ENCODE data around the gene PAX2.

The PAX2 gene

GRCh38 chr10:100790761-100791208 is 45.4 kb downstream of the PAX2 start:
- H3K4me3 ChIP-seq (ENCODE audit: low read length), result no peak overlapping the region

GRCh38 chr10:100791369-100792058 is 46.1 kb downstream of the PAX2 start:
- Histone ChIP-seq H3K36me3 (ENCODE audit: control insufficient read depth, low read depth, low read length) (no peaks in the 10 kb centered on the region), H3K9ac (ENCODE audit: low read length) (no peak overlapping the region), H3K9me3 (ENCODE audit: control insufficient read depth, low read depth, low read length) (no peaks in the 10 kb centered on the region), H3K4me1 (ENCODE audit: control insufficient read depth, low read depth, low read length) (peaks cover 33% of the 10 kb centered on the region), H3K4me3 (ENCODE audit: low read length) (no peak overlapping the region), H3K27ac (ENCODE audit: low read length) (no peak overlapping the region), H3K27me3 (ENCODE audit: control insufficient read depth, insufficient read depth, low read length) (peaks cover 28% of the 10 kb centered on the region)

More at GRCh38 chr10:100790761-100791208, 45.4 kb downstream of the PAX2 start:
- H3K27me3 ChIP-seq (ENCODE audit: control insufficient read depth, insufficient read depth, low read length), result peaks cover 28% of the 10 kb centered on the region
- H3K9ac ChIP-seq (ENCODE audit: low read length), result no peak overlapping the region
- peaks cover 33% of the 10 kb centered on the region for H3K4me1 ChIP-seq (ENCODE audit: control insufficient read depth, low read depth, low read length)
- no peaks in the 10 kb centered on the region for H3K9me3 ChIP-seq (ENCODE audit: control insufficient read depth, low read depth, low read length)
- no peak overlapping the region for H3K27ac ChIP-seq (ENCODE audit: low read length)
- H3K36me3 ChIP-seq (ENCODE audit: control insufficient read depth, low read depth, low read length), result no peaks in the 10 kb centered on the region

GRCh38 chr10:100792574-100792973 is 47.2 kb downstream of the PAX2 start:
- no peaks in the 10 kb centered on the region for H3K9me3 ChIP-seq (ENCODE audit: control insufficient read depth, low read depth, low read length)
- peaks cover 22% of the 10 kb centered on the region for H3K27me3 ChIP-seq (ENCODE audit: control insufficient read depth, insufficient read depth, low read length)
- no peaks in the 10 kb centered on the region for H3K36me3 ChIP-seq (ENCODE audit: control insufficient read depth, low read depth, low read length)
- no peak overlapping the region for H3K27ac ChIP-seq (ENCODE audit: low read length)
- H3K9ac ChIP-seq (ENCODE audit: low read length), result no peak overlapping the region
- no peak overlapping the region for H3K4me3 ChIP-seq (ENCODE audit: low read length)
- peaks cover 28% of the 10 kb centered on the region for H3K4me1 ChIP-seq (ENCODE audit: control insufficient read depth, low read depth, low read length)

- H3K27ac ChIP-seq (ENCODE audit: low read length), result no peak overlapping the region
- H3K4me1 ChIP-seq (ENCODE audit: control insufficient read depth, low read depth, low read length), result peaks cover 24% of the 10 kb centered on the region
- H3K9ac ChIP-seq (ENCODE audit: low read length), result no peak overlapping the region
- no peak overlapping the region for H3K4me3 ChIP-seq (ENCODE audit: low read length)
- no peaks in the 10 kb centered on the region for H3K36me3 ChIP-seq (ENCODE audit: control insufficient read depth, low read depth, low read length)
- peaks cover 22% of the 10 kb centered on the region for H3K27me3 ChIP-seq (ENCODE audit: control insufficient read depth, insufficient read depth, low read length)
- H3K9me3 ChIP-seq (ENCODE audit: control insufficient read depth, low read depth, low read length), result no peaks in the 10 kb centered on the region
Measured at GRCh38 chr10:100793055-100793454, 47.7 kb downstream of the PAX2 start.

GRCh38 chr10:100799881-100800280 is 54.5 kb downstream of the PAX2 start:
- Histone ChIP-seq H3K9me3 (ENCODE audit: control insufficient read depth, low read depth, low read length) (no peaks in the 10 kb centered on the region), H3K4me1 (ENCODE audit: control insufficient read depth, low read depth, low read length) (peaks cover 9% of the 10 kb centered on the region), H3K9ac (ENCODE audit: low read length) (no peak overlapping the region), H3K36me3 (ENCODE audit: control insufficient read depth, low read depth, low read length) (no peaks in the 10 kb centered on the region), H3K27me3 (ENCODE audit: control insufficient read depth, insufficient read depth, low read length) (peaks cover 33% of the 10 kb centered on the region), H3K4me3 (ENCODE audit: low read length) (no peak overlapping the region), H3K27ac (ENCODE audit: low read length) (no peak overlapping the region)

- Histone ChIP-seq H3K9me3 (ENCODE audit: control insufficient read depth, low read depth, low read length) (no peaks in the 10 kb centered on the region), H3K9ac (ENCODE audit: low read length) (no peak overlapping the region), H3K4me3 (ENCODE audit: low read length) (no peak overlapping the region), H3K27me3 (ENCODE audit: control insufficient read depth, insufficient read depth, low read length) (peaks cover 36% of the 10 kb centered on the region), H3K4me1 (ENCODE audit: control insufficient read depth, low read depth, low read length) (peaks cover 9% of the 10 kb centered on the region), H3K36me3 (ENCODE audit: control insufficient read depth, low read depth, low read length) (no peaks in the 10 kb centered on the region), H3K27ac (ENCODE audit: low read length) (no peak overlapping the region)
Measured at GRCh38 chr10:100800931-100801330, 55.5 kb downstream of the PAX2 start.

- H3K36me3 ChIP-seq (ENCODE audit: control insufficient read depth, low read depth, low read length), result no peaks in the 10 kb centered on the region
- no peak overlapping the region for H3K4me3 ChIP-seq (ENCODE audit: low read length)
- H3K4me1 ChIP-seq (ENCODE audit: control insufficient read depth, low read depth, low read length), result peaks cover 9% of the 10 kb centered on the region
- H3K9ac ChIP-seq (ENCODE audit: low read length), result no peak overlapping the region
- H3K27me3 ChIP-seq (ENCODE audit: control insufficient read depth, insufficient read depth, low read length), result peaks cover 36% of the 10 kb centered on the region
- no peaks in the 10 kb centered on the region for H3K9me3 ChIP-seq (ENCODE audit: control insufficient read depth, low read depth, low read length)
- no peak overlapping the region for H3K27ac ChIP-seq (ENCODE audit: low read length)
Measured at GRCh38 chr10:100802196-100802595, 56.8 kb downstream of the PAX2 start.

GRCh38 chr10:100802607-100803006 is 57.2 kb downstream of the PAX2 start:
- no peak overlapping the region for H3K9ac ChIP-seq (ENCODE audit: low read length)
- H3K27me3 ChIP-seq (ENCODE audit: control insufficient read depth, insufficient read depth, low read length), result peaks cover 36% of the 10 kb centered on the region
- no peaks in the 10 kb centered on the region for H3K36me3 ChIP-seq (ENCODE audit: control insufficient read depth, low read depth, low read length)
- no peak overlapping the region for H3K27ac ChIP-seq (ENCODE audit: low read length)
- no peaks in the 10 kb centered on the region for H3K9me3 ChIP-seq (ENCODE audit: control insufficient read depth, low read depth, low read length)
- H3K4me1 ChIP-seq (ENCODE audit: control insufficient read depth, low read depth, low read length), result peaks cover 9% of the 10 kb centered on the region
- H3K4me3 ChIP-seq (ENCODE audit: low read length), result no peak overlapping the region

GRCh38 chr10:100803492-100803891 is 58.1 kb downstream of the PAX2 start:
- Histone ChIP-seq H3K27me3 (ENCODE audit: control insufficient read depth, insufficient read depth, low read length) (peaks cover 36% of the 10 kb centered on the region), H3K4me1 (ENCODE audit: control insufficient read depth, low read depth, low read length) (peaks cover 9% of the 10 kb centered on the region), H3K9ac (ENCODE audit: low read length) (no peak overlapping the region), H3K36me3 (ENCODE audit: control insufficient read depth, low read depth, low read length) (no peaks in the 10 kb centered on the region), H3K27ac (ENCODE audit: low read length) (no peak overlapping the region), H3K4me3 (ENCODE audit: low read length) (no peak overlapping the region), H3K9me3 (ENCODE audit: control insufficient read depth, low read depth, low read length) (no peaks in the 10 kb centered on the region)

- H3K9me3 ChIP-seq (ENCODE audit: control insufficient read depth, low read depth, low read length), result no peaks in the 10 kb centered on the region
- no peak overlapping the region for H3K4me3 ChIP-seq (ENCODE audit: low read length)
- peaks cover 7% of the 10 kb centered on the region for H3K4me1 ChIP-seq (ENCODE audit: control insufficient read depth, low read depth, low read length)
- H3K27me3 ChIP-seq (ENCODE audit: control insufficient read depth, insufficient read depth, low read length), result peaks cover 36% of the 10 kb centered on the region
- no peaks in the 10 kb centered on the region for H3K36me3 ChIP-seq (ENCODE audit: control insufficient read depth, low read depth, low read length)
- H3K9ac ChIP-seq (ENCODE audit: low read length), result no peak overlapping the region
- H3K27ac ChIP-seq (ENCODE audit: low read length), result no peak overlapping the region
Measured at GRCh38 chr10:100803908-100804307, 58.5 kb downstream of the PAX2 start.

- Histone ChIP-seq H3K4me1 (ENCODE audit: control insufficient read depth, low read depth, low read length) (peaks cover 7% of the 10 kb centered on the region), H3K27me3 (ENCODE audit: control insufficient read depth, insufficient read depth, low read length) (peaks cover 36% of the 10 kb centered on the region), H3K27ac (ENCODE audit: low read length) (no peak overlapping the region), H3K9me3 (ENCODE audit: control insufficient read depth, low read depth, low read length) (no peaks in the 10 kb centered on the region), H3K4me3 (ENCODE audit: low read length) (no peak overlapping the region), H3K9ac (ENCODE audit: low read length) (no peak overlapping the region), H3K36me3 (ENCODE audit: control insufficient read depth, low read depth, low read length) (no peaks in the 10 kb centered on the region)
Measured at GRCh38 chr10:100805543-100806355, 60.4 kb downstream of the PAX2 start.

GRCh38 chr10:100806356-100806645 is 60.9 kb downstream of the PAX2 start:
- no peaks in the 10 kb centered on the region for H3K36me3 ChIP-seq (ENCODE audit: control insufficient read depth, low read depth, low read length)
- no peak overlapping the region for H3K9ac ChIP-seq (ENCODE audit: low read length)
- H3K9me3 ChIP-seq (ENCODE audit: control insufficient read depth, low read depth, low read length), result no peaks in the 10 kb centered on the region
- peaks cover 36% of the 10 kb centered on the region for H3K27me3 ChIP-seq (ENCODE audit: control insufficient read depth, insufficient read depth, low read length)
- no peak overlapping the region for H3K4me3 ChIP-seq (ENCODE audit: low read length)
- H3K27ac ChIP-seq (ENCODE audit: low read length), result no peak overlapping the region
- H3K4me1 ChIP-seq (ENCODE audit: control insufficient read depth, low read depth, low read length), result peaks cover 7% of the 10 kb centered on the region
